ENCODE results near the gene KIFC1.
A peak's percentile ranks its signal among the peaks of the same experiment; 100 is the strongest.

KIFC1 gene

DNA sequence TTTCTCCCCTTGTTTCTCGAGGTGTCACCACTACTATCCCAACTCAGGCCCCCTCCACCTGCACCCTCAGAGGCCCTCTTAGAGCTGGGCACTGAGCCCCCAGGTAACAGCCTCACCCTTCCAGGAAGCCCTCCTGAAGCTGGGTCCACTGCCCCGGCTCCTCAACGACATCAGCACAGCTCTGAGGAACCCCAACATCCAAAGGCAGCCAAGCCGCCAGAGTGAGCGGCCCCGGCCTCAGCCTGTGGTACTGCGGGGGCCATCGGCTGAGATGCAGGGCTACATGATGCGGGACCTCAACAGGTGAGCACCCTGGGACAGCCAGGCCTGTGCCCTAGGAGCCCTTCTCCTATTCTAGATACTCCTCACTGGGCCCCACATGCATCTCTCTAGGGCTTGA, 49.8 kb downstream of the KIFC1 start:
- DNase-seq (ENCODE audit: low spot score) = no peak

DNA sequence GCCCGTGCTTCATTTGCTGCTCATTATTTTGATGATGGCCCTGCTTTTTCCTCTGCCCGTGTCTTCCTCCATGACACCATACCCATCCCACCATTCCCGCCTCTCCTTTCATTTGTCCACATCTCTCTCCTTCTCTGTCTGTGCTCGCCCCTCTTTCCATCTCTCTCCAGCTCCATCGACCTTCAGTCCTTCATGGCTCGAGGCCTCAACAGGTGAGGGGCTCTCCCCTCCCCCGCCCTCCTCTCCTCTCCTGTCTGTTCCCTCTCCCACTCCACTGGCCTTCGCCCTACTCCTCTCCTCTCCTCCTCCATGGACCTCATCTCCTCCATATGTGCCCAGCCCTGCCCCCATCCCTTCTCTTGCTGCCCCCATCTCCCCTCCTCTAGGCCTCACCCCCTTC, 50.7 kb downstream of the KIFC1 start:
- no peak for DNase-seq (ENCODE audit: low spot score)

DNA sequence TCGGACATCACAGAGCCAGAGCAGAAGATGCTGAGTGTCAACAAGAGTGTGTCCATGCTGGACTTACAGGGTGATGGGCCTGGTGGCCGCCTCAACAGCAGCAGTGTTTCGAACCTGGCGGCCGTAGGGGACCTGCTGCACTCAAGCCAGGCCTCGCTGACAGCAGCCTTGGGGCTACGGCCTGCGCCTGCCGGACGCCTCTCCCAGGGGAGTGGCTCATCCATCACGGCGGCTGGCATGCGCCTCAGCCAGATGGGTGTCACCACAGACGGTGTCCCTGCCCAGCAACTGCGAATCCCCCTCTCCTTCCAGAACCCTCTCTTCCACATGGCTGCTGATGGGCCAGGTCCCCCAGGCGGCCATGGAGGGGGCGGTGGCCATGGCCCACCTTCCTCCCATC, 51.4 kb downstream of the KIFC1 start:
- DNase-seq (ENCODE audit: low spot score) = no peak

GRCh38 chr6:33443619-33444504, 52.2 kb downstream of the KIFC1 start:
- no peak for DNase-seq (ENCODE audit: low spot score)

DNA sequence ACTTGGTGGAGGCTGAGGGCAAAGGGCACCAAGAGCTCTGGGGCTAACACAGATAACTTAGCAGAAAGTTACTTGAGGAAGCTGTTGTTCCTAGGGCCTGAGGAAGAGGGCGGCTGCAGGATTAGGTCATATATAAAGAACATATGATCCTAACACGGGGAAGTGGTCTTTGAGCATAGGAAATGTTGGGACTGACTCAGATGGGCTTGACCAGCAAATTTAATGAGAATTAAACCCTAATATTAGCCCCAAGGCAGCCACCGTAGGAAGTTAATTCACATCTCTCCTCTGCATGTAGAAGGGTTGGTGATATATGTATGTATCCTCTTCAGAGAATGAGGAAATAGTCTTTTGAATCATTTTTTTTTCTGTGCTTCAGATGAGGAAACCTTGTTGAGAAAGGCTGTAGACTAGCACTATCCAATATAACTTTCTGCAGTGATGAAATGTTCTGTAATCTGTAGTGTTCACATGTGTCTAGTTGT, 53.5 kb downstream of the KIFC1 start:
- DNase-seq (ENCODE audit: low spot score) = no peak

GRCh38 chr6:33446356-33446755, 54.7 kb downstream of the KIFC1 start:
- DNase-seq (ENCODE audit: low spot score) = no peak

DNA sequence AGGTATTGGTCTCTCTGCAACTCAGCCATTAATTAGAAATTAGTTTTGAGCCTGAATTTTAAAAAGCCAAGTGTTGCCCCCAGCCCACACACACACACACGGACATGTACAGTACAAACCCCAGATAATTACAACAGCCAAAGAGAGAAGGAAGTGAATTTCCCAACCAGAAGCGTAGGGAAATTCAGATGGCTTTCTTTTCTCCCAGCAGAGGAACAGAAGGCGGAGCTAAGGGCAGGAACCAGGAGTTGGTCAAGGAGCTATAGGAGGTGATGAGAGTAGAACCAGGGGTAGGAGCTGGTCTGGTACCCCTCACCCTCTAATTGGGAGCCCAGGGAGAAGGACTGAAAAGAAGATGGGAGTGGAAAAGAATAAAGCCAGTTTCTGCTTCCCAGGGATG, 58.8 kb downstream of the KIFC1 start:
- no peak for DNase-seq (ENCODE audit: low spot score)

DNA sequence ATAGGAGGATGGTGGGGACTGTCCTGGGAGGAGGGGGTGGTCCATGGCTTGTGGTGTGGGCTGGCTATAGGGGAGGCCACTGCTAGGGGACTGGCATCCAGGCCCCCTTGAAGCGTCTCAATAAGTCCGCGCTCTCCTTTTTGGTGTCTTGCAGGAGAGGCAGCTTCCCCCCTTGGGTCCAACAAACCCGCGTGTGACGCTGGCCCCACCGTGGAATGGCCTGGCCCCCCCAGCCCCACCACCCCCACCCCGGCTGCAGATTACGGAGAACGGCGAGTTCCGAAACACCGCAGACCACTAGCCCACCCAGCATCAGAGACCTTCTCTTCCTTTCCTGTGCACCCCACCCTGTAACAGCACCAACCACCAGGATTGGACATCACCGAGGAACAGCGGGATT, 60.0 kb downstream of the KIFC1 start:
- DNase-seq (ENCODE audit: low spot score) = no peak

GRCh38 chr6:33452496-33452895, 60.9 kb downstream of the KIFC1 start:
- DNase-seq (ENCODE audit: low spot score) = no peak

GRCh38 chr6:33453393-33454008, 61.9 kb downstream of the KIFC1 start:
- no peak for DNase-seq (ENCODE audit: low spot score)

DNA sequence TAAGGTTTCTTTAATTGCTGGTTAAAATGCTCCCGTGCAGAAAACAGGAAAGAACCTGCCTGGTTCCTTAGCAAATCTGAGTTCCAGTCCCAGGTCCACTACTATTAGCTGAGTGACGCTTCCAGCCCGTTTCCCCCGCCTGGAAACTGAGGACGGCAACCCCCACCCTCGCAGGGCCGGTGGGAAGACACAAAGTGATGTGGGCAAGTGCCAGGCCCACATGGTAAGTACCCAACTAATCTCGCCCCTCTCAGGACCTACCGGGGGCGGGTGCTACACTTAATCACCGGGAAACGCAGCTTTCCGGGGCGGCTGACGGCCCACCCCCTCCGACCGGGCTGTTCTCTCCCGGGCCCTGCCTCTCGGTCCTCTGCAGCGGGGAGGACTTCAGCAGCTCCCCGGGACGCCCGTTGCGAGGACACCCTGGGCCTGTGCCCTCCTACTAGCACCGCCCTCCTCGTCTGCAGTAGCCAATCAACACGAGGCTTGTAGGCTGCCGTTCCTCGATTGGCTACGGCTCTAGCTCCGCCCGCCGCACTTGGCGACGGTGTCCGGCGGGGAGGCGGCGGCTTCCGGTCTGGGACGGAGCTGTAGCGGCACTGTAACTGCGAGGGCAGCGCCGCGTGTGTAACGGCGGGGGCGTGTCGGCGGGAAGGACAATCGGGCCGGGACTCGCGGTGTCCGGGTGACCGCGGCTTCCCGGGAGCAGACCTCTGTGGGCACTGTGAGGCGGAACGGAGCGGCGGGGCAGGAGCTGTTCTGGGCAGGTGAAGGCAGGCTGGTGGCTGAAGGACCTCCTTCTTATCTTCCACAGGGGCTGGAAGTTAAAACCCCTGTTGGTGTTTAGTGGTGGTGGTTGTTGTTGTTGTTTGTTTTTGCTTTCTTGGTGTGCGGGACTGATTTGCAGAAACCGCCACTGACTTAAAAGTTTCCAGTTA, 62.7 kb downstream of the KIFC1 start, which contains the start of gene ZBTB9:
TSS of gene ZBTB9 (plus strand) at position 568 of the 938 bp plus-strand sequence. CDS start 525 bp downstream, outside the sequence.
- DNase-seq (ENCODE audit: low spot score) = peak; percentile 96

DNA sequence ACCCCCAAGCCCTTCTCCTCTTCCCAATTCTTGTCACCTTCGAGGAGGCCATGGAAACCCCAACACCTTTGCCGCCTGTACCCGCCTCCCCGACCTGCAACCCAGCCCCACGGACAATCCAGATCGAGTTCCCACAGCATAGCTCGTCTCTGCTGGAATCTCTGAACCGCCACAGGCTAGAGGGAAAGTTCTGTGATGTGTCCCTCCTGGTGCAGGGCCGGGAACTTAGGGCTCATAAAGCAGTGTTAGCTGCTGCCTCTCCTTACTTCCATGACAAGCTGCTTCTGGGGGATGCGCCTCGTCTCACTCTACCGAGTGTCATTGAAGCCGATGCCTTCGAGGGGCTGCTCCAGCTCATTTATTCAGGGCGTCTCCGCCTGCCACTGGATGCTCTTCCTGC, 63.4 kb downstream of the KIFC1 start:
- DNase-seq (ENCODE audit: low spot score) = no peak

- DNase-seq (ENCODE audit: low spot score) = no peak
Observed at GRCh38 chr6:33456156-33456555, 64.5 kb downstream of the KIFC1 start.

DNA sequence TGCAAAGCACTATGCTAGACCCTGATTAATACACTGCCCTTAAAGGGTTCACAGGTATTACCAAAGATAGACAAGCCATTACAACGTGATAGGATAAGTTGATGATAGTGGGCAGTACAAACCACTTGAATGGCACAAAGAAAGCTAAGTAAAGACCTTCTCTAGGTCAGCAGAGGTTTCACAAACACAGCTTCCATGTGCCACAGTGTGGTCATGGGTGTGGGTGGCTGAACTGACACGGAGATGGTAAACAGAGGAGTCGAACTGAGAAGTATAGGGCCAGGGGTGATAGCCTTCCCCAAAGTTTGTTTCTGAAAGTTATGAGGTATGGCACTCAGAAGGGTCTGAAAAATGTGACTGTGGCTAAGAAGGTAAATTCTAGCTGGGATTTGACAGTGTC, 67.1 kb downstream of the KIFC1 start:
- no peak for DNase-seq (ENCODE audit: low spot score)

- DNase-seq (ENCODE audit: low spot score) = no peak
Observed at GRCh38 chr6:33459226-33459625, 67.6 kb downstream of the KIFC1 start.

All from CD4-positive, alpha-beta T cell treated with Interleukin-2 at 100 ng/mL for 4 hours (primary cell).